Anterior cingulate cortex (tissue), 58 donors: ENCODE data around the gene NR0B1.

Experiments used
- DNase-seq, 58 donors: peaks; one replicate each; lab custom pipeline; 2025; lab: John Stamatoyannopoulos, UW

NR0B1 gene

GRCh38 chrX:30309139-30309571, at the start of gene NR0B1:
Gene NR0B1 (minus strand): TSS chrX:30309390. CDS start chrX:30309363, 27 bp downstream.
- DNase-seq, result peak in 8 of 58 donors; percentile 0 to 10 (median 1)

GRCh38 chrX:30349946-30350345, 40.8 kb upstream of the NR0B1 start:
- no peak for DNase-seq

- DNase-seq, result no peak
Measured at GRCh38 chrX:30343206-30343605, 34.0 kb upstream of the NR0B1 start.

- DNase-seq, result no peak
Measured at GRCh38 chrX:30340753-30341152, 31.6 kb upstream of the NR0B1 start.

- DNase-seq, result no peak
Measured at GRCh38 chrX:30327762-30328161, 18.6 kb upstream of the NR0B1 start.

GRCh38 chrX:30317308-30317707, 8.1 kb upstream of the NR0B1 start:
- no peak for DNase-seq

- no peak for DNase-seq
Measured at GRCh38 chrX:30313322-30313721, 4.1 kb upstream of the NR0B1 start.

- no peak for DNase-seq
Measured at GRCh38 chrX:30312858-30313257, 3.7 kb upstream of the NR0B1 start.

GRCh38 chrX:30310429-30311206, 1.4 kb upstream of the NR0B1 start:
- no peak for DNase-seq

- peak in 8 of 58 donors; percentile 0 to 9 (median 1) for DNase-seq
Measured at GRCh38 chrX:30308263-30309138, 689 bp downstream of the NR0B1 start.

GRCh38 chrX:30307466-30307865, 1.7 kb downstream of the NR0B1 start:
- no peak for DNase-seq

GRCh38 chrX:30304866-30305265, 4.3 kb downstream of the NR0B1 start:
- DNase-seq, result no peak

- peak in 36 of 58 donors; percentile 0 to 73 (median 12) for DNase-seq
Measured at GRCh38 chrX:30302956-30303355, 6.2 kb downstream of the NR0B1 start.

- no peak for DNase-seq
Measured at GRCh38 chrX:30301963-30302362, 7.2 kb downstream of the NR0B1 start.

- DNase-seq, result no peak
Measured at GRCh38 chrX:30301208-30301607, 8.0 kb downstream of the NR0B1 start.

- DNase-seq, result no peak
Measured at GRCh38 chrX:30296408-30297254, 12.6 kb downstream of the NR0B1 start.

- no peak for DNase-seq
Measured at GRCh38 chrX:30283456-30284200, 25.6 kb downstream of the NR0B1 start.

- DNase-seq, result no peak
Measured at GRCh38 chrX:30282527-30282926, 26.7 kb downstream of the NR0B1 start.

- DNase-seq, result no peak
Measured at GRCh38 chrX:30280428-30280827, 28.8 kb downstream of the NR0B1 start.

GRCh38 chrX:30278365-30278764, 30.8 kb downstream of the NR0B1 start:
- no peak for DNase-seq
